HFFc6 (cell line): ENCODE results near the gene SLX4. TPM values are rescaled to one million over a fixed set of nuclear protein-coding genes. Genes with fewer than 3 reads are reported as not detected.
A peak's percentile ranks its signal among the peaks of the same experiment; 100 is the strongest.

ENCODE experiments used
- DNase-seq: peaks from one replicate; pipeline ENCODE4 v3.0.0-alpha.2; 2018
- H3K27ac Mint-ChIP-seq: 2 replicates; pipeline ENCODE4 v1.8.0; 2020; ENCODE audit warnings: mild to moderate bottlenecking, mixed read lengths
- H3K27me3 Mint-ChIP-seq: 2 replicates; pipeline ENCODE4 v1.8.0; 2021; ENCODE audit warnings: mild to moderate bottlenecking, moderate library complexity, mixed read lengths; ENCODE audit not compliant: insufficient read depth
- H3K36me3 Mint-ChIP-seq: 2 replicates; pipeline ENCODE4 v1.8.0; 2021; ENCODE audit warnings: low read depth, mixed read lengths
- H3K4me1 Mint-ChIP-seq: 2 replicates; pipeline ENCODE4 v1.8.0; 2020; ENCODE audit warnings: low read depth, mixed read lengths
- H3K4me3 Mint-ChIP-seq: 2 replicates; pipeline ENCODE4 v1.8.0; 2020; ENCODE audit warnings: mild to moderate bottlenecking, moderate library complexity, mixed read lengths
- H3K9me3 Mint-ChIP-seq: 2 replicates; pipeline ENCODE4 v1.8.0; 2020; ENCODE audit warnings: mild to moderate bottlenecking, mixed read lengths
- total RNA-seq, 6 experiments: library from RNA; stranded (reverse); fragmentation: NEBNext Ultra II Directional; extraction: Animal tissue kit (Norgen Biotek cat#: 25700); gene quantifications; 2 replicates in 1 of 6; 3 replicates in 5 of 6; pipeline ENCODE4 v1.2.3, GENCODE V29; 2021
- TF ChIP-seq, protein P1 (sequence below): fragments of 200-600 bp; sonication (generic); IDR thresholded peaks from 2 replicates; pipeline ENCODE4 v1.5.0; 2021; ENCODE audit warnings: antibody characterized with exemption, mild to moderate bottlenecking

Gene SLX4
- total RNA-seq, 6 experiments from 2014 or later, result 6.8 to 8.2 (median 7.2) TPM

DNA sequence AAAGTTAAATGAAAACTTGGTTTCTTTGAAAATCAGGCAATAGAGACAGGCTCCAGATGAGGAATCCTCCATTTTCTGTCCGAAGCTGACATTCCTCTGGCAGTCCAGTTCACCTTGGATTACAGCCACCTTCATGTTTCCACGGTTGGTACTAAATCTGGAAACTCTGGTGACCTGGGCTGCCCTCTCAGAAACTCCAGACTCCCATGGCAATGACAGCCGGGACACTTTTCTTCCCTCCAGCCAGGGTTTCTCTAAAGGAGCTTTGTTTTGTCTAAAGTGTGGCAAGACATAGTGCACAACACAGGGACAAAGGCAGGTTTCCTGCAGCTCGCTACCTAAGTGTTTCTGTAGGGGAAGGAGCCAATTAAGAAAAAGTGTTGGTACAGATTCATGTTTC is 74.6 kb downstream of the SLX4 start:
- Mint-ChIP-seq H3K36me3 (peaks cover 12% of the 10 kb centered on the region), H3K4me1 (peaks cover 27% of the 10 kb centered on the region), H3K27ac (peak overlapping the region; percentile 80), H3K27me3 (no peaks in the 10 kb centered on the region; the same call in 1 of the 2 replicates), H3K9me3 (no peaks in the 10 kb centered on the region), H3K4me3 (peak overlapping the region; percentile 28)
- TF ChIP-seq, protein P1, sequence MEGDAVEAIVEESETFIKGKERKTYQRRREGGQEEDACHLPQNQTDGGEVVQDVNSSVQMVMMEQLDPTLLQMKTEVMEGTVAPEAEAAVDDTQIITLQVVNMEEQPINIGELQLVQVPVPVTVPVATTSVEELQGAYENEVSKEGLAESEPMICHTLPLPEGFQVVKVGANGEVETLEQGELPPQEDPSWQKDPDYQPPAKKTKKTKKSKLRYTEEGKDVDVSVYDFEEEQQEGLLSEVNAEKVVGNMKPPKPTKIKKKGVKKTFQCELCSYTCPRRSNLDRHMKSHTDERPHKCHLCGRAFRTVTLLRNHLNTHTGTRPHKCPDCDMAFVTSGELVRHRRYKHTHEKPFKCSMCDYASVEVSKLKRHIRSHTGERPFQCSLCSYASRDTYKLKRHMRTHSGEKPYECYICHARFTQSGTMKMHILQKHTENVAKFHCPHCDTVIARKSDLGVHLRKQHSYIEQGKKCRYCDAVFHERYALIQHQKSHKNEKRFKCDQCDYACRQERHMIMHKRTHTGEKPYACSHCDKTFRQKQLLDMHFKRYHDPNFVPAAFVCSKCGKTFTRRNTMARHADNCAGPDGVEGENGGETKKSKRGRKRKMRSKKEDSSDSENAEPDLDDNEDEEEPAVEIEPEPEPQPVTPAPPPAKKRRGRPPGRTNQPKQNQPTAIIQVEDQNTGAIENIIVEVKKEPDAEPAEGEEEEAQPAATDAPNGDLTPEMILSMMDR, result no peak
- no peak for DNase-seq

DNA sequence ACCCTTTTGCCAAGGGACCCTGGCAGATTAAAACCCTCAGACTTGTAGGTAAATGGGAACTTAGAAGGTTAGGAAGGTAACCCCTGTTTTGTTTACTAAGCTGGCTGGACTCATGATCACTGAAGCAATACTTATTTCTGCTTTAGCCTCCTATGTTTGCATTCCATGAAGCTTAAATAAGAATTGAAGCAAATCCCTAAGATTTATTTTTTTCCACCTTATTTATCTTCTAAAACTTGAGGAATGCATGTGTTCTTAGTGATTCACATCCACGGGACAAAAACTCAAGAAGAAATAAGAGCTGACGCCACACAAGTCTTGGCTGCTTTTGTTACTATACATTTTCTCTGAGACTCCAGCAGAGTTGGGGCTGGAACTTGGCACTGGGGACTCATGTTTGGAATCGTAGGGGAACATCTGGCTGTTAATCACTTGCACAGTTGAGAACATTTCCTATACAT is 75.1 kb downstream of the SLX4 start:
- DNase-seq, result peak; percentile 45
- Mint-ChIP-seq H3K4me3 (peak overlapping the region; percentile 28; the same call in 1 of the 2 replicates), H3K4me1 (peaks cover 27% of the 10 kb centered on the region), H3K9me3 (no peaks in the 10 kb centered on the region), H3K27ac (peak overlapping the region; percentile 80), H3K36me3 (peaks cover 12% of the 10 kb centered on the region), H3K27me3 (no peaks in the 10 kb centered on the region; the same call in 1 of the 2 replicates)
- TF ChIP-seq, protein P1, result no peak

- peaks cover 27% of the 10 kb centered on the region for H3K4me1 Mint-ChIP-seq
- H3K27ac Mint-ChIP-seq, result no peak overlapping the region
- TF ChIP-seq, protein P1, result no peak
- no peak for DNase-seq
- no peak overlapping the region for H3K4me3 Mint-ChIP-seq
- H3K36me3 Mint-ChIP-seq, result peaks cover 17% of the 10 kb centered on the region
- no peaks in the 10 kb centered on the region; the same call in 1 of the 2 replicates for H3K27me3 Mint-ChIP-seq
- H3K9me3 Mint-ChIP-seq, result no peaks in the 10 kb centered on the region
Observed at GRCh38 chr16:3534126-3534525, 77.3 kb downstream of the SLX4 start.

DNA sequence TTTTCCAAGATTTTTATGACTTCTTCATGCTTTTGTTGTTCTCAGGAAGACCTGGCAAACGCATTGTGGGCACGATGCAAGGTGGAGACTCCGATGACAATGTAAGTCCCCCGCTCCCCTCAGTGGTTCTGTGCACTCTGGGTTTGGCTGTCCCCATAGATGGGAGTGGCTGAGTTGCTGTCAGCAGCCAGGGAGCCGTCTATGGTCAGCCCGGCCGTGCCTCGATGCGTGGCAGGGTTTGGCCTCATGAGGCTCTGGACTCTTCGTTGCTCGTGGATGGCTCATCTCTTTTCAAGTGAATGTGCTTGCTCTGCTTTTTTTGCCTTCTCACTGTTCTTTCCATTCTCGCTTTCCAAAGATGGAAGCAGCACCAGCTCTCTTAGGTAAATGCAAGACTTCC is 78.7 kb downstream of the SLX4 start:
- peaks cover 27% of the 10 kb centered on the region for H3K4me1 Mint-ChIP-seq
- no peaks in the 10 kb centered on the region; the same call in 1 of the 2 replicates for H3K27me3 Mint-ChIP-seq
- DNase-seq, result no peak
- no peak overlapping the region for H3K4me3 Mint-ChIP-seq
- peaks cover 17% of the 10 kb centered on the region for H3K36me3 Mint-ChIP-seq
- H3K9me3 Mint-ChIP-seq, result no peaks in the 10 kb centered on the region
- TF ChIP-seq, protein P1, result no peak
- no peak overlapping the region for H3K27ac Mint-ChIP-seq

Other genes with a start within 250 kb of the SLX4 start
- 10 to 100 TPM in 3 of 6 experiments, 1 to 10 TPM in 3; 8.3 to 11.1 (median 10.3) TPM for gene ZSCAN32, start 210.6 kb downstream of the SLX4 start, total RNA-seq
- 10 to 100 TPM in 3 of 6 experiments, 1 to 10 TPM in 3; 8.6 to 10.7 (median 10.1) TPM for gene ZNF174, start 210.4 kb downstream of the SLX4 start, total RNA-seq
- gene ZNF597, start 168.1 kb downstream of the SLX4 start, total RNA-seq, result 1 to 10 TPM; 1.6 to 2.3 (median 1.8) TPM
- gene NAA60, start 167.9 kb downstream of the SLX4 start, total RNA-seq, result 10 to 100 TPM; 30.7 to 44.6 (median 34.6) TPM
- not detected for gene C16orf90, start 116.1 kb downstream of the SLX4 start, total RNA-seq
- gene CLUAP1, start 110.6 kb downstream of the SLX4 start, total RNA-seq, result 10 to 100 TPM; 22.8 to 28.5 (median 25.8) TPM
- gene NLRC3, start 34.2 kb downstream of the SLX4 start, total RNA-seq, result not detected
- gene DNASE1, start 43.1 kb upstream of the SLX4 start, total RNA-seq, result 1 to 10 TPM; 7.5 to 9.9 (median 8.0) TPM
- gene TRAP1, start 105.9 kb upstream of the SLX4 start, total RNA-seq, result 100 to 1,000 TPM in 4 of 6 experiments, 10 to 100 TPM in 2; 97.6 to 118 (median 103) TPM